ENCODE measurements around the gene MICAL3. TPM values are rescaled to one million over a fixed set of nuclear protein-coding genes. Genes with fewer than 3 reads are reported as not detected.

The MICAL3 gene
- total RNA-seq, 6 experiments from 2014 or later, result 31.5 to 61.8 (median 48.2) TPM

GRCh38 chr22:17965538-17966402, 58.6 kb downstream of the MICAL3 start:
- intact Hi-C loops (cut with DNase I), result no loop called here
- 81% methylated on average over 12 of the region's 12 CpGs for WGBS (ENCODE audit: insufficient coverage, low coverage, low lambda C conversion rate, missing lambda C conversion rate)
- Histone ChIP-seq H3K9me3 (no peaks in the 10 kb centered on the region), H3K36me3 (no peaks in the 10 kb centered on the region), H3K4me1 (no peaks in the 10 kb centered on the region), H3K27me3 (no peaks in the 10 kb centered on the region), H3K4me3 (no peak overlapping the region), H3K27ac (no peak overlapping the region)
- DNase-seq (no peak), ATAC-seq (no peak)
- TF ChIP-seq CTCF (IDR thresholded peaks at IDR 0.05) (no peak), POLR2A (IDR thresholded peaks at IDR 0.05) (no peak)

- no peak overlapping the region for H3K4me3 ChIP-seq
- no peak for TF ChIP-seq CTCF (IDR thresholded peaks at IDR 0.05)
- TF ChIP-seq POLR2A (IDR thresholded peaks at IDR 0.05), result no peak
- no peak overlapping the region for H3K27ac ChIP-seq
- intact Hi-C loops (cut with DNase I), result no loop called here
- H3K27me3 ChIP-seq, result no peaks in the 10 kb centered on the region
- no peaks in the 10 kb centered on the region for H3K4me1 ChIP-seq
- 77% methylated on average over 6 of the region's 10 CpGs for WGBS (ENCODE audit: insufficient coverage, low coverage, low lambda C conversion rate, missing lambda C conversion rate)
- no peaks in the 10 kb centered on the region for H3K9me3 ChIP-seq
- H3K36me3 ChIP-seq, result no peaks in the 10 kb centered on the region
- DNase-seq, result no peak
- ATAC-seq, result no peak
These were observed 59.7 kb downstream of the MICAL3 start for GRCh38 chr22:17964643-17965042.

- H3K9me3 ChIP-seq, result no peaks in the 10 kb centered on the region
- 94% methylated on average over 6 of the region's 6 CpGs for WGBS (ENCODE audit: insufficient coverage, low coverage, low lambda C conversion rate, missing lambda C conversion rate)
- TF ChIP-seq CTCF (IDR thresholded peaks at IDR 0.05) (no peak), POLR2A (IDR thresholded peaks at IDR 0.05) (no peak)
- H3K4me1 ChIP-seq, result no peaks in the 10 kb centered on the region
- DNase-seq (no peak), ATAC-seq (no peak)
- H3K27ac ChIP-seq, result no peak overlapping the region
- intact Hi-C loops (cut with DNase I), result no loop called here
- no peak overlapping the region for H3K4me3 ChIP-seq
- no peaks in the 10 kb centered on the region for H3K36me3 ChIP-seq
- no peaks in the 10 kb centered on the region for H3K27me3 ChIP-seq
These were observed 60.2 kb downstream of the MICAL3 start for GRCh38 chr22:17964156-17964555.

- 79% methylated on average over 8 of the region's 8 CpGs for WGBS (ENCODE audit: insufficient coverage, low coverage, low lambda C conversion rate, missing lambda C conversion rate)
- intact Hi-C loops (cut with DNase I), result no loop called here
- H3K9me3 ChIP-seq, result no peaks in the 10 kb centered on the region
- no peaks in the 10 kb centered on the region for H3K4me1 ChIP-seq
- no peak overlapping the region for H3K4me3 ChIP-seq
- no peaks in the 10 kb centered on the region for H3K36me3 ChIP-seq
- no peaks in the 10 kb centered on the region for H3K27me3 ChIP-seq
- ATAC-seq (no peak), DNase-seq (no peak)
- no peak overlapping the region for H3K27ac ChIP-seq
- TF ChIP-seq POLR2A (IDR thresholded peaks at IDR 0.05), result no peak
- TF ChIP-seq CTCF (IDR thresholded peaks at IDR 0.05), result no peak
These were observed 61.3 kb downstream of the MICAL3 start for GRCh38 chr22:17963015-17963414.
